ENCODE data around the gene PAM.

Gene PAM

DNA sequence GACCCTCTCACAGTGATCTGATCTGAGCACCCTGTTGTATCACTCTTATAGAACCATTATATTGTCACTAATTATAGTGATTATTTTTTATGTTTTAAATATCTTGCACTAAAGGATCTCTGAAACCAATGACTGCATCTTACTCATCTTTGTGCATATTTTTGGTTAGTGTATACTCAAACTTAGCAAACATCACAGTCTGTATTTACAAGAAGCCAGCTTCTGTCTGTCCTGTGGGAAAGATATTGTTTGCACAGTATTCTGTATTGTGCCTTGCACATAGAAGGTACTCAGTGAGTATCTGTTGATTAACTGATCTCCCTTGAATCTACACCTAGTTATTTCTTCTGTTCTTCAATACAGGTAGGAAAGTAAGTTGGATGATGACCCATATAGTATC, 131.5 kb downstream of the PAM start:
- Histone ChIP-seq H3K4me3 (ENCODE audit: insufficient read length, low read depth) (no peak overlapping the region), H3K9me3 (ENCODE audit: insufficient read depth, low read length) (no peaks in the 10 kb centered on the region), H3K9ac (ENCODE audit: insufficient read length, low read depth) (no peak overlapping the region), H3K36me3 (ENCODE audit: insufficient read depth, insufficient read length, low read length) (no peaks in the 10 kb centered on the region), H3K4me1 (ENCODE audit: insufficient read depth, insufficient read length) (no peaks in the 10 kb centered on the region), H3K27me3 (ENCODE audit: insufficient read depth, insufficient read length) (no peaks in the 10 kb centered on the region)
- TF ChIP-seq ZNF274 (IDR thresholded peaks at IDR 0.05; ENCODE audit: low read depth, low read length), result no peak
- TF ChIP-seq SUZ12 (IDR thresholded peaks at IDR 0.05; ENCODE audit: extremely low read depth, insufficient read depth, insufficient read length), result no peak
- TF ChIP-seq YY1 (IDR thresholded peaks at IDR 0.05; ENCODE audit: insufficient read depth, insufficient read length), result no peak
- DNase-seq (ENCODE audit: low read depth, low spot score), result no peak

DNA sequence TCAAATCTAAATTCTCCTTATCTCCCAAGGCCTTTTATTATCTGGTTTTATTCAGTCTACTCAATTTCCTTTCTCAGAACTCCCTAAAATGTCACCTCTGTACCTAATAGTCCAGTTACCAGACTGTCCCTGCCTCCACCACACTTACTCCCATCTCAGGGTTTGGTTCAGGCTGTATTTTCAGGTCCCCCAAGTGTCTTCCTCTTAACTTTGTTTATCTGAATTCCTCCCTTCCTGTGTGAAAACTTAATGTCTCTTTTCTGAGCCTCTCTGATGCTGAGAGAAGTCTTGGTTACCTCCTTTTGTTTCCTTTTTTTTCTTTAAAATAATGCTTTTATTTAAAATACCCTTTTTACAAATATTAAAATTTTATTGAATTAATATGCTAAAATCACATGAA, 133.4 kb downstream of the PAM start:
- no peaks in the 10 kb centered on the region for H3K9me3 ChIP-seq (ENCODE audit: insufficient read depth, low read length)
- no peak overlapping the region for H3K4me3 ChIP-seq (ENCODE audit: insufficient read length, low read depth)
- H3K36me3 ChIP-seq (ENCODE audit: insufficient read depth, insufficient read length, low read length), result no peaks in the 10 kb centered on the region
- no peak for TF ChIP-seq YY1 (IDR thresholded peaks at IDR 0.05; ENCODE audit: insufficient read depth, insufficient read length)
- TF ChIP-seq ZNF274 (IDR thresholded peaks at IDR 0.05; ENCODE audit: low read depth, low read length), result no peak
- TF ChIP-seq SUZ12 (IDR thresholded peaks at IDR 0.05; ENCODE audit: extremely low read depth, insufficient read depth, insufficient read length), result no peak
- H3K4me1 ChIP-seq (ENCODE audit: insufficient read depth, insufficient read length), result no peaks in the 10 kb centered on the region
- no peak for DNase-seq (ENCODE audit: low read depth, low spot score)
- no peak overlapping the region for H3K9ac ChIP-seq (ENCODE audit: insufficient read length, low read depth)
- no peaks in the 10 kb centered on the region for H3K27me3 ChIP-seq (ENCODE audit: insufficient read depth, insufficient read length)

DNA sequence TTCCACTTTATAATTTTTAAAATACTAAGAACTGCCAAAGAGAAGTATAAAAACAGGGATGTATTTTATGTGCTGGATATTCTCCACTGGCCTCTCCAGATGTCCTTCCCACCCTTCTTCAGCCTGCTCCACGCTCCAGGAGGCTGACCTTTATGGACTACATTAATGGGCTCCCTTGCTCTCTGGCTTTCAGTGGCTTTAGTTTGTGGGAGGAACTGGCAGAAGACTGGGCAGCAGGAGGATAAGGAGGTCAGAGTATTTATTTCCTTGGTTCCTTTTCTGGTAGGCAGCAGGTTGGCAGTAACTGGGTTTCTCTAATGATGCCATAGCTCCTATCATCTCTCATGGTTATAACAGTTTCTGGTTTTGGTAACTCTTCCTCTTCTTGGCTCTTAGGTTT, 133.9 kb downstream of the PAM start:
- no peaks in the 10 kb centered on the region for H3K9me3 ChIP-seq (ENCODE audit: insufficient read depth, low read length)
- no peak overlapping the region for H3K4me3 ChIP-seq (ENCODE audit: insufficient read length, low read depth)
- DNase-seq (ENCODE audit: low read depth, low spot score), result no peak
- H3K4me1 ChIP-seq (ENCODE audit: insufficient read depth, insufficient read length), result no peaks in the 10 kb centered on the region
- H3K9ac ChIP-seq (ENCODE audit: insufficient read length, low read depth), result no peak overlapping the region
- TF ChIP-seq YY1 (IDR thresholded peaks at IDR 0.05; ENCODE audit: insufficient read depth, insufficient read length) (no peak), ZNF274 (IDR thresholded peaks at IDR 0.05; ENCODE audit: low read depth, low read length) (no peak), SUZ12 (IDR thresholded peaks at IDR 0.05; ENCODE audit: extremely low read depth, insufficient read depth, insufficient read length) (no peak)
- no peaks in the 10 kb centered on the region for H3K36me3 ChIP-seq (ENCODE audit: insufficient read depth, insufficient read length, low read length)
- H3K27me3 ChIP-seq (ENCODE audit: insufficient read depth, insufficient read length), result no peaks in the 10 kb centered on the region

DNA sequence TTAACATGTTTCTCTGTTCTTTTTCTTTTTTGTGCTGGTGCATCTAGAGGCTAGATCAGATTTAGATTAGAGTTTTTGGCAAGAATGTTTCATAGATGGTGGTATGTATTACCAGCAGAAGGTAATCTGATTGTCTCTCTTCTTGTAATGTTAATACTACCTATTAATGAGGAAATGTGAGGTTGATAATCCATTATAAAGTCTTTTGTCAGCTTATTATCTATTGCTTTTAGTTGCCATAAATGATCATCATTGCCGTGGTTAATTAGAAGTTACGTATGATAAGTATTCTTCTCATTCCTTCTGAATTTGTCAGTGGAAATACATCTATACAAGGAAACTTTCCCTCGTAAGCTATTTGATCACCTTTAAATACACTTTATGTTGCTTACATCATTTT, 135.0 kb downstream of the PAM start:
- Histone ChIP-seq H3K36me3 (ENCODE audit: insufficient read depth, insufficient read length, low read length) (no peaks in the 10 kb centered on the region), H3K9ac (ENCODE audit: insufficient read length, low read depth) (no peak overlapping the region), H3K4me3 (ENCODE audit: insufficient read length, low read depth) (no peak overlapping the region), H3K27me3 (ENCODE audit: insufficient read depth, insufficient read length) (no peaks in the 10 kb centered on the region), H3K4me1 (ENCODE audit: insufficient read depth, insufficient read length) (no peaks in the 10 kb centered on the region), H3K9me3 (ENCODE audit: insufficient read depth, low read length) (no peaks in the 10 kb centered on the region)
- DNase-seq (ENCODE audit: low read depth, low spot score), result no peak
- TF ChIP-seq YY1 (IDR thresholded peaks at IDR 0.05; ENCODE audit: insufficient read depth, insufficient read length) (no peak), SUZ12 (IDR thresholded peaks at IDR 0.05; ENCODE audit: extremely low read depth, insufficient read depth, insufficient read length) (no peak), ZNF274 (IDR thresholded peaks at IDR 0.05; ENCODE audit: low read depth, low read length) (no peak)

DNA sequence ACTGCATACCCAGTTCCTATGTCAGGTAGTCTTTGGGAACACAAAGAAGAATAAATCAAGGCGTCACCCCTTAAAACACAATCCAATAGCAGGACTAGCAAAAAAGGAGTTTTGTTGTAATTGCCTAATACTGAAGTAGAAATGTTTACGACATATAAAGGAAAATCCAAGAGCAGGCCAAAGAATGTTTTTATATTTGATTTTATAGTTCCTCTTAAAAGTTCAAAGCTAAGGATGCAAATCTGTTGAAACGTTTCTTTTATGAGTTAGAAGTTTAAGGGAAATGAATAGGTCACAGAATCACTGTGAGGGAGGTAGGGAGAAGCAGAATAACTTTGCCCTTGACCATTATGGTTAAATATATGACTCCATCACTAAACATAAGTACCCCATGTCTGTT, 136.1 kb downstream of the PAM start:
- Histone ChIP-seq H3K9ac (ENCODE audit: insufficient read length, low read depth) (no peak overlapping the region), H3K27me3 (ENCODE audit: insufficient read depth, insufficient read length) (no peaks in the 10 kb centered on the region), H3K9me3 (ENCODE audit: insufficient read depth, low read length) (no peaks in the 10 kb centered on the region), H3K4me3 (ENCODE audit: insufficient read length, low read depth) (no peak overlapping the region), H3K36me3 (ENCODE audit: insufficient read depth, insufficient read length, low read length) (no peaks in the 10 kb centered on the region), H3K4me1 (ENCODE audit: insufficient read depth, insufficient read length) (no peaks in the 10 kb centered on the region)
- TF ChIP-seq ZNF274 (IDR thresholded peaks at IDR 0.05; ENCODE audit: low read depth, low read length) (no peak), YY1 (IDR thresholded peaks at IDR 0.05; ENCODE audit: insufficient read depth, insufficient read length) (no peak), SUZ12 (IDR thresholded peaks at IDR 0.05; ENCODE audit: extremely low read depth, insufficient read depth, insufficient read length) (no peak)
- DNase-seq (ENCODE audit: low read depth, low spot score), result no peak

DNA sequence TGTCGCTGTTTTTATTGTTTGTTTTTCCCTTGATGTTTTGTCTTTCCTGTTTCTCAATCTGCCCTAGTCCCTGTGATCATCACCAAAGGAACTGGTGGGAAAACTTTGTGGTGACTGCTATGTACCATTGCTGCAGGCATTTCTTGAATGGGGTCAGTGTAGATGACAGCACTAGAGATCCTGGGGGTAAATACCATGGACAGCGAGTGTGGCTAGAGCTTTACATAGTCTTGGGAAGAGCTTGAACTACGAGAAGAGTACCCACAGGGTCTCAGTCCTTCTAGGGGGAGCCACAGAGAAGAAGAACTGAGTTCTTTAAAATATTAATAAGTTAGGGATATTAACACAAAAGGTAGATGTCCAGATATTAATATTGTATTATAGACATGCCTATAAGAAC, 138.8 kb downstream of the PAM start:
- no peak overlapping the region for H3K4me3 ChIP-seq (ENCODE audit: insufficient read length, low read depth)
- H3K9me3 ChIP-seq (ENCODE audit: insufficient read depth, low read length), result no peaks in the 10 kb centered on the region
- no peaks in the 10 kb centered on the region for H3K4me1 ChIP-seq (ENCODE audit: insufficient read depth, insufficient read length)
- H3K9ac ChIP-seq (ENCODE audit: insufficient read length, low read depth), result no peak overlapping the region
- no peaks in the 10 kb centered on the region for H3K36me3 ChIP-seq (ENCODE audit: insufficient read depth, insufficient read length, low read length)
- TF ChIP-seq ZNF274 (IDR thresholded peaks at IDR 0.05; ENCODE audit: low read depth, low read length) (no peak), SUZ12 (IDR thresholded peaks at IDR 0.05; ENCODE audit: extremely low read depth, insufficient read depth, insufficient read length) (no peak), YY1 (IDR thresholded peaks at IDR 0.05; ENCODE audit: insufficient read depth, insufficient read length) (no peak)
- no peaks in the 10 kb centered on the region for H3K27me3 ChIP-seq (ENCODE audit: insufficient read depth, insufficient read length)
- no peak for DNase-seq (ENCODE audit: low read depth, low spot score)

DNA sequence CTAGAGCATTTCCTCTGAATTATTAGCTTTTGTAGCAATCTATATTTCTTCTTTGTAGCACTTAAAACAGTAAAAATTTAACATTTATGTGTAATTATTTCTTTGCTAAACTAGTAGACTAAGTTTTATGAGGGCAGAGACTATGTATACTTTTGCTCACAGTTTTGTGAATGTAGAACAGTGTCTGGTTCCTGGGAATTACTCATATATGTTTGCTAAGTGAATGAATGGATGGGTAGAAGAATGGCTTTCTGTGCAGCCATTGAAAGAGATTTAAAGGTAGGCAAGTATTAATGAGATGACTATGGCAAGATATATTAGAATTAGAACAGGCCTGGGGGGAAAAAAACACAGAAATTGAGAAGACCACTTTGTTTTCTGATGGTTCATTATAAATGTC, 140.1 kb downstream of the PAM start:
- Histone ChIP-seq H3K4me3 (ENCODE audit: insufficient read length, low read depth) (no peak overlapping the region), H3K9ac (ENCODE audit: insufficient read length, low read depth) (no peak overlapping the region), H3K36me3 (ENCODE audit: insufficient read depth, insufficient read length, low read length) (no peaks in the 10 kb centered on the region), H3K9me3 (ENCODE audit: insufficient read depth, low read length) (no peaks in the 10 kb centered on the region), H3K4me1 (ENCODE audit: insufficient read depth, insufficient read length) (no peaks in the 10 kb centered on the region), H3K27me3 (ENCODE audit: insufficient read depth, insufficient read length) (no peaks in the 10 kb centered on the region)
- no peak for DNase-seq (ENCODE audit: low read depth, low spot score)
- TF ChIP-seq SUZ12 (IDR thresholded peaks at IDR 0.05; ENCODE audit: extremely low read depth, insufficient read depth, insufficient read length), result no peak
- no peak for TF ChIP-seq YY1 (IDR thresholded peaks at IDR 0.05; ENCODE audit: insufficient read depth, insufficient read length)
- TF ChIP-seq ZNF274 (IDR thresholded peaks at IDR 0.05; ENCODE audit: low read depth, low read length), result no peak

DNA sequence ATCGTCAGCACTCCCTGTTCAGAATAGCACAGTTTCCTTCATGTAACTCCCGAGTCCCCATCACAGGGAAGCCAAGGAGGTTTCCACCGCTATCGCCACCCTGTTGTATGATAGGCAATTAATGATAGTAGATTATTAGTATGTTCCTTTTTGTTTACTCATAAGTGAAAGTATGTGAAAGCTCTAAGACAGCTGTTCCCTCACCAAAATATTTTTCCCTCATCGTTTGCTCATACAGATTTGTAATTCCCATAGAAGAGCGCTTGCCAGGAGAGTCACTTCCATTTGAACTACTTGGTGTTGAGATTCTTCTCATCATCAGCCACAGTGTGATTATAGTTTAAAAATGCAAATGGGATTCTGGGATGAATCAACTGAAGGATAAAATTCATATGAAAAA, 140.9 kb downstream of the PAM start:
- H3K4me1 ChIP-seq (ENCODE audit: insufficient read depth, insufficient read length), result no peaks in the 10 kb centered on the region
- TF ChIP-seq ZNF274 (IDR thresholded peaks at IDR 0.05; ENCODE audit: low read depth, low read length) (no peak), SUZ12 (IDR thresholded peaks at IDR 0.05; ENCODE audit: extremely low read depth, insufficient read depth, insufficient read length) (no peak), YY1 (IDR thresholded peaks at IDR 0.05; ENCODE audit: insufficient read depth, insufficient read length) (no peak)
- no peaks in the 10 kb centered on the region for H3K9me3 ChIP-seq (ENCODE audit: insufficient read depth, low read length)
- no peaks in the 10 kb centered on the region for H3K36me3 ChIP-seq (ENCODE audit: insufficient read depth, insufficient read length, low read length)
- no peaks in the 10 kb centered on the region for H3K27me3 ChIP-seq (ENCODE audit: insufficient read depth, insufficient read length)
- no peak for DNase-seq (ENCODE audit: low read depth, low spot score)
- H3K9ac ChIP-seq (ENCODE audit: insufficient read length, low read depth), result no peak overlapping the region
- no peak overlapping the region for H3K4me3 ChIP-seq (ENCODE audit: insufficient read length, low read depth)
